Measurements from ENCODE around the gene MMP24OS.
A peak's percentile ranks its signal among the peaks of the same experiment; 100 is the strongest.
"Not testable (repeated sequence)": the region's sequence is repeated elsewhere in the genome, so short reads cannot be mapped to it uniquely, and the experiment has no call there.

Gene MMP24OS

GRCh38 chr20:35276408-35276807 is 1.5 kb downstream of the MMP24OS start:
- no peak for FAIRE-seq
- DNase-seq (ENCODE audit: low spot score), result no peak

- DNase-seq (ENCODE audit: low spot score), result no peak
- FAIRE-seq, result no peak
Measured at GRCh38 chr20:35275741-35276251, 2.1 kb downstream of the MMP24OS start.

GRCh38 chr20:35274172-35275092 is 3.5 kb downstream of the MMP24OS start:
- FAIRE-seq, result no peak
- DNase-seq (ENCODE audit: low spot score), result no peak

DNA sequence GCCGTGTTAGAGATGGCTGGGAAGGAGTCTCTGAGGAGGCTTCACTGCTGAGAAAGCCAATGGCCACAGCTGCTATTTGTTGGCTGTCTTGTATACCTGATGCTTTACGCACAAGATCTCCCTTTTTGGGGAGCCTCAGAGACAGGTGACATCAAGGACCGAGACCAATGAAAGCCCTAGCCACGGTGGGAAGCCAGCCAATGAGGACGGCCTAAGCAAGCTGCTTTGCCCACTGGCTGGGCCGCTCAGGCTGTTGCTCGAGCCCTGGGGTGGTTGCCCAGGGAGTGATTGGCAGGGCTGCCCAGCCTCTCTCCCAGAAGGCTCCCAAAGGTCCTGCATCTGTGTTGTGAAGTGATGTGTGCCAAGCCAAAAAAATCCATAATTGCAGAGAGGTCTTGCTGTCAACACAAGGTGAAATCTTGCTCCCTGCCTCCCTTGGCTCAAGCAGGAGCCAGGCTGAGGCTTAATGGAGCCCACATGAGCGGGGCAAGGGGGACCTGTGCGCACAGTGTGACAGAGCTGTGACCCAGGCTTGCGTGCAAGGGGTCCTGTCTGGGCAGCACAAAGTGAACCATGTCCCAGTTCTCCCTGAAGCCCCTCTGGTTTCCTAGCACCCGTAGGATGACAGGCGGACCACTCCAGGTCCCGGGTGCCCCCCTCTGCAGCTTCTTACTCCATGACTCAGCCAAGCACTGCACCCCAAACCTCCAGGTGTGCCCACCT is 4.3 kb downstream of the MMP24OS start:
- no peak for FAIRE-seq
- no peak for DNase-seq (ENCODE audit: low spot score)

- FAIRE-seq (peak; percentile 73), DNase-seq (ENCODE audit: low spot score) (peak; percentile 66)
Measured at GRCh38 chr20:35271904-35272303, 6.0 kb downstream of the MMP24OS start.

- DNase-seq (ENCODE audit: low spot score), result no peak
- no peak for FAIRE-seq
Measured at GRCh38 chr20:35271073-35271882, 6.6 kb downstream of the MMP24OS start.

- DNase-seq (ENCODE audit: low spot score) (no peak), FAIRE-seq (no peak)
Measured at GRCh38 chr20:35270021-35270902, 7.7 kb downstream of the MMP24OS start.

- DNase-seq (ENCODE audit: low spot score), result peak; percentile 52
Measured at GRCh38 chr20:35269055-35269781, 8.7 kb downstream of the MMP24OS start.

GRCh38 chr20:35267092-35267491 is 10.8 kb downstream of the MMP24OS start:
- FAIRE-seq (no peak), DNase-seq (ENCODE audit: low spot score) (no peak)

More at GRCh38 chr20:35269055-35269781, 8.7 kb downstream of the MMP24OS start:
- no peak for FAIRE-seq

- DNase-seq (ENCODE audit: low spot score) (peak; percentile 78), FAIRE-seq (peak; percentile 69)
Measured at GRCh38 chr20:35264755-35265154, 13.2 kb downstream of the MMP24OS start.

DNA sequence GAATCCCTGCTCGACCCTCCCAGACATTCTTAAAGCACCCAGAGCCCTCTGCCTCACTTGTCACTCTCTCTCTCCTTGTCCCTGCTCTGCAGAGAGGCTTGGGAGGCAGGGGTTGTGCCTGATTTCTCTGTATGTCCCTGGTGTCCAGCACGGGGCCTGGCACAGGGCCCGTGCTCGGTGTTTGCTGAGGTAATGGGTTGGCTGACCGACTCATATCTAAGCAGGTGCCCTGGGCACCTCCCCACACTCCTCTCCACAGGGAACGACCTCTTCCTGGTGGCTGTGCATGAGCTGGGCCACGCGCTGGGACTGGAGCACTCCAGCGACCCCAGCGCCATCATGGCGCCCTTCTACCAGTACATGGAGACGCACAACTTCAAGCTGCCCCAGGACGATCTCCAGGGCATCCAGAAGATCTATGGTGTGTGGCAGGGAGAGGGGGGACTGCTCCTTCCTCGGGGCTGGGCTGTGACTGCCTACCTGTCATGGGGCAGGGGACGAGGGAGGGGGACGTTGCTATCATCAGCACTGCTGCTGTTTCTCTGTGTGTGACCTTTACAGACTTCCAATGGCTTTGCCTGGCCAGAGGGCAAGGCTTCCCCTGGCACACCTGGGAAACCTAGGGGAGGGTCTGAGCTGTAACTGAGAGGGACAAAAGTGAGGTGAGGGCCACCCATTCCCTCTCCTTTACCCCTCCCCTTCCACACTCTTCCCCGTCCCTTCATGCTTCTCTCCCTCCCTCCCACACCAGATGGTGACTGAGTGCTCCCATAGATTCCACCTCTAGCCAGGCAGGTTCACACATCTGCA is 14.2 kb downstream of the MMP24OS start:
- no peak for FAIRE-seq
- peak; percentile 95 for DNase-seq (ENCODE audit: low spot score)

DNA sequence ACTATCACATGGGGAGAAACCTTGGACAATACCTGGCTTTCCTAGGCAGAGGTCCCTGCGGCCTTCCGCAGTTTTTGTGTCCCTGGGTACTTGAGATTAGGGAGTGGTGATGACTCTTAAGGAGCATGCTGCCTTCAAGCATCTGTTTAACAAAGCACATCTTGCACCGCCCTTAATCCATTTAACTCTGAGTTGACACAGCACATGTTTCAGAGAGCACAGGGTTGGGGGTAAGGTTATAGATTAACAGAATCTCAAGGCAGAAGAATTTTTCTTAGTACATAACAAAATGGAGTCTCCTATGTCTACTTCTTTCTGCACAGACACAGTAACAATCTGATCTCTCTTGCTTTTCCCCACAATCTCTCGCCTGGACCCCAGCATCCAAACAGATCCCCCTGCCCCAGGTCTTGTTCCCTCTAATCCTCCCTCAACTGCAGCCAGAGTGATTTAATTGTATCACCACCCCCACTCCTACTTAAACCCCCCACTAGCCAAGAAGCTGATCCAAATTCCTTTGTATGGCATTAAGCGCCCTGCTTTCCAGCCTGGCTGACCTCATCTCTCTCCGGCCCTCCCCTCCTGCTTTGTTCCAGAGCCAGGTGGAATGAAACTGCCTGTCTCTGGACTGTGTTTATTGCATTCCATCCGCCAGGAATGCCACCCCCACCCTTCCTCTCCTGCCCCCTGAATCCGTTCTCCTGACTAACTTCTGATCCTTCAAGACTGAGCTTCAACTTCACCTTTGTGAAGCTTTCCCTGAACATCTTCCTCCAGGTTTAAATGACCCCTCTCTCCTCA is 15.0 kb downstream of the MMP24OS start:
- DNase-seq (ENCODE audit: low spot score) (peak; percentile 97), FAIRE-seq (peak; percentile 92)

DNA sequence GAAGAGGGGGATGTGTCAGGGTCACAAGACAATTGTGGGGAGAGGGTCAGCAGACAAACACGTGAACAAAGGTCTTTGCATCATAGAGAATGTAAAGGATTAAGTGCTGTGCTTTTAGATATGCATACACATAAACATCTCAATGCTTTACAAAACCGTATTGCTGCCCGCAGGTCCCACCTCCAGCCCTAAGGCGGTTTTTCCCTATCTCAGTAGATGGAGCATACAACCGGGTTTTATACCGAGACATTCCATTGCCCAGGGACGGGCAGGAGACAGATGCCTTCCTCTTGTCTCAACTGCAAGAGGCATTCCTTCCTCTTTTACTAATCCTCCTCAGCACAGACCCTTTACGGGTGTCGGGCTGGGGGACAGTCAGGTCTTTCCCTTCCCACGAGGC is 15.6 kb downstream of the MMP24OS start:
- not testable (repeated sequence) for FAIRE-seq; DNase-seq (ENCODE audit: low spot score)

- no peak for FAIRE-seq
- DNase-seq (ENCODE audit: low spot score), result no peak
Measured at GRCh38 chr20:35260426-35260825, 17.5 kb downstream of the MMP24OS start.

- no peak for DNase-seq (ENCODE audit: low spot score)
- FAIRE-seq, result no peak
Measured at GRCh38 chr20:35257175-35257909, 20.6 kb downstream of the MMP24OS start.

DNA sequence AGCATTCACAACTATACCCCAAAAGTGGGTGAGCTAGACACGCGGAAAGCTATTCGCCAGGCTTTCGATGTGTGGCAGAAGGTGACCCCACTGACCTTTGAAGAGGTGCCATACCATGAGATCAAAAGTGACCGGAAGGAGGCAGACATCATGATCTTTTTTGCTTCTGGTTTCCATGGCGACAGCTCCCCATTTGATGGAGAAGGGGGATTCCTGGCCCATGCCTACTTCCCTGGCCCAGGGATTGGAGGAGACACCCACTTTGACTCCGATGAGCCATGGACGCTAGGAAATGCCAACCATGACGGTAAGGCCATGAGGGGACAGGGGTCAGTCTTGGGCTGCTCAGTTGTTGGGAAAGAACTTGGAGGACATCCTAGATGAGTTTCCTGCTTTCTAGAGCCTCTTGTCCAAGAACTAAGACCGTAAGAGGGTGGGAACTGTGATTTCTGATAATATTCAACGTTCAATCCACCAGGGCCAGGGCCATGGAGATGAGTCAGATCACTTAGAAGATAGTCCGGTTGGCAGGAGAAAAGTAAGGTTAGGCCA is 23.4 kb downstream of the MMP24OS start:
- FAIRE-seq (no peak), DNase-seq (ENCODE audit: low spot score) (no peak)

- FAIRE-seq (no peak), DNase-seq (ENCODE audit: low spot score) (no peak)
Measured at GRCh38 chr20:35253010-35253409, 24.9 kb downstream of the MMP24OS start.
